Keratinocyte (primary cell): ENCODE data around the gene FDXR.

Experiments
- EZH2 ChIP-seq: IDR thresholded peaks from one replicate; pipeline ENCODE4 v1.6.1; 2012; ENCODE audit warnings: inconsistent platforms, mild to moderate bottlenecking, low read length, moderate library complexity
- TF ChIP-seq, protein P1 (sequence below), 3 experiments: IDR thresholded peaks in 1 of 3; conservative IDR thresholded peaks in 1 of 3; optimal IDR thresholded peaks in 1 of 3; 2 replicates in 2 of 3; 3 replicates in 1 of 3; pipeline versions ENCODE3 to v1.5.1; 2011; ENCODE audit warnings: low read length in 3 of 3, mild to moderate bottlenecking in 3 of 3, moderate library complexity in 2 of 3, control low read depth in 1 of 3, inconsistent platforms in 1 of 3; ENCODE audit not compliant: insufficient read depth in 2 of 3; ENCODE audit errors: extremely low read depth in 1 of 3

GRCh38 chr17:74824961-74825627 lies 47.7 kb downstream of the FDXR start:
- TF ChIP-seq, protein P1, sequence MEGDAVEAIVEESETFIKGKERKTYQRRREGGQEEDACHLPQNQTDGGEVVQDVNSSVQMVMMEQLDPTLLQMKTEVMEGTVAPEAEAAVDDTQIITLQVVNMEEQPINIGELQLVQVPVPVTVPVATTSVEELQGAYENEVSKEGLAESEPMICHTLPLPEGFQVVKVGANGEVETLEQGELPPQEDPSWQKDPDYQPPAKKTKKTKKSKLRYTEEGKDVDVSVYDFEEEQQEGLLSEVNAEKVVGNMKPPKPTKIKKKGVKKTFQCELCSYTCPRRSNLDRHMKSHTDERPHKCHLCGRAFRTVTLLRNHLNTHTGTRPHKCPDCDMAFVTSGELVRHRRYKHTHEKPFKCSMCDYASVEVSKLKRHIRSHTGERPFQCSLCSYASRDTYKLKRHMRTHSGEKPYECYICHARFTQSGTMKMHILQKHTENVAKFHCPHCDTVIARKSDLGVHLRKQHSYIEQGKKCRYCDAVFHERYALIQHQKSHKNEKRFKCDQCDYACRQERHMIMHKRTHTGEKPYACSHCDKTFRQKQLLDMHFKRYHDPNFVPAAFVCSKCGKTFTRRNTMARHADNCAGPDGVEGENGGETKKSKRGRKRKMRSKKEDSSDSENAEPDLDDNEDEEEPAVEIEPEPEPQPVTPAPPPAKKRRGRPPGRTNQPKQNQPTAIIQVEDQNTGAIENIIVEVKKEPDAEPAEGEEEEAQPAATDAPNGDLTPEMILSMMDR (optimal IDR thresholded peaks at IDR 0.05 in 1 of 3, IDR thresholded peaks at IDR 0.05 in 1 of 3, conservative IDR thresholded peaks at IDR 0.05 in 1 of 3; ENCODE audit: extremely low read depth in 1 of 3, insufficient read depth in 2 of 3, low read length in 3 of 3): no peak
- TF ChIP-seq EZH2: no peak
